PFSK-1 (cell line): ENCODE measurements around the gene HRH1.

Experiments used
- POLR2AphosphoS5 ChIP-seq: IDR thresholded peaks from 2 replicates; pipeline ENCODE4 v1.6.1; 2012; ENCODE audit warnings: low read depth, mild to moderate bottlenecking, control low read depth, low read length, moderate library complexity
- TAF1 ChIP-seq: IDR thresholded peaks from 2 replicates; pipeline ENCODE4 v1.6.1; 2012; ENCODE audit warnings: low read length, control low read depth, borderline replicate concordance; ENCODE audit not compliant: insufficient read depth

- TF ChIP-seq POLR2AphosphoS5 (no peak), TAF1 (no peak)
These were observed 45.9 kb downstream of the HRH1 start for GRCh38 chr3:11199902-11200845.
